ENCODE data around the gene CEP192.
"Not testable (repeated sequence)": the region's sequence is repeated elsewhere in the genome, so short reads cannot be mapped to it uniquely, and the experiment has no call there.

Gene CEP192

DNA sequence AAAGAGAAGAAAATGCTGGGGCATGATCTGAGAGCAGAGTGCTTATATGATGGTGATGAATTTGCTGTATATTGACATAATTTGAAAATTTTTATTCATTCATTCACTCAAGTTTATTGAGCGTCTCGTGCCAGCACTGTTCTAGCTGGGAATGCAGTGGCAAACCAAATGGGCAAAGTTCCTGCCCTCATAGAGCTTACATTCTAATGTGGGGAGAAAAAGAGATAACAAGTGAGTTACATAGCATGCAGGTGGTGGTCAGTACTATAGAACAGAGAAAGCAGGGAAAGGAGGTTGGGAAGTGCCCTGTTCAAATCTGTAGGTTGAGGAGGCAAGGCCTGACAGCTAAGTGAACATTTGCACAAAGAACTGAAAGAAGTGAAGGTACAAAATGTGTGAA is 4.3 kb downstream of the CEP192 start:
- DNase-seq: no peak

DNA sequence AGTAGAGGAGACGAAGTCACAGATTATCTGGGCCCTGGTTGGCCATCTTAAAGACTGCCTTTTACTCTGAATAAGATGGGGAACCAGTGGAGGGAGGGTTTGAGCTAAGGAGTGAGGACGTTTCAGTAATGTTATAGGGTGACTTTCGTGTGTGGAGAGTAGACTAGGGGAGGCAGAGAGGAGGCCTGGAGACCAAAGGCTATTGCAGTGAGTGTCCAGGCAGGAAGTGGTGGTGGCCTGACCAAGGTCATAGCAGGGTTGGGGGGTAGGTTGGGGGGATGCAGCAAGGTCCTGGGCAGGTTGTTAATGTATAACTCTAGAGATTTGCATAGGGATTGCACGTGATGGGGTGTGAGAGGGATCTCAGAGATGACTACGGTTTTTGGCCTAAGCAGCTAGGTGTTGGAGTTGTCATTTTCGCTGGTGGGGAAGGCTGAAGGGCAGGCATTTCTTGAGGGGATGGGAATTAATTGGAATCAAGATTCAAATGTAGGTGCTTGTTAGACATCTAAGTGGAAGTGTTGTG is 4.9 kb downstream of the CEP192 start:
- DNase-seq: no peak

DNA sequence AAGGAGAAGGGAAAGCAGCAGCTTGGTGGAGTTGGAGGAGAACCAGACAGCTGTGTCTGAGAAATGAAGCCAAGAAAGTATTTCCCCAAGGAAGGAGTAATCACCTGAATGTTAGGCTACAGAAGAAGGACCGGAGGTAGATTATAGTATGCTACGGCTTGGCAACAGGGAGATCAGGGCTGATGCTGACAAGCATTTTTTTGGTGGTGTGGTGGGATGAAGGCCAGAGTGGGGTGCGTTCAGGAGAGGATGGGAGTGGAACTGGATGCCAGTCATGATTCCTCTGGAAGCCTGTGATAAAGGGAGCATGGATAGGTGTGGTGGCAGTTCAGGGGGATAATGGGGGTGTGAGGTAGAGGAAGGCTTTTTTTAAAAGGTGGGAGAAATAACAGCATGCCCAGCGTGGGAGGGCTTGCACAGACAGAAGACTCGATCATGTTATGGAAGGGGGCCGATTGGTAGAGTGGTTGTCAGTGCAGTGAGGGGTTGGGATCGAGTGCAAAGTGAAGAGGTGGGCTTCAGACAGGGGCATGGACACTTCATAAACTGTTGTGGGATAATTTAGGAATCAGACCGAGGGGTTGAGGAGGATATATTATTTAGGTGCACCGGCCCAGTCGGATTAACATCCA is 5.6 kb downstream of the CEP192 start:
- no peak for DNase-seq

DNA sequence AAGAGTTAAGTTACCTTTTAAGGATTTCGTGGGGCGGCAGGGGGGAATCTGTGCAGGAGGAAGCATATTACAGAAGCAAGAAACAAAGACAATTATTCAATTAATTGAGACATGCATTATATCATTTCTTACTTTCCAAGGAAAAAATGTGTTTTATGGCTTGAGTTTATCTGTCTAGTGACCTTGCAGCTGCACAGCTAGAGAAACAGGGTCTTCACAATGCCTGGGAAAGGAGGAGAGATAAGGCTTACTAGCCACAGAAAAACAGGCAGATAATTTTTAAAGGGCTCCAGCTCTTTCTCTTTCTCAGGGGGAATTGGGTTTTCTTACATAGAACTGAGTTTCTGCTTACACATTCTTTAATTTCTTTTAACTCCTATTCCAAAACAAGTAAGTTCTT is 6.2 kb downstream of the CEP192 start:
- DNase-seq: not testable (repeated sequence)

DNA sequence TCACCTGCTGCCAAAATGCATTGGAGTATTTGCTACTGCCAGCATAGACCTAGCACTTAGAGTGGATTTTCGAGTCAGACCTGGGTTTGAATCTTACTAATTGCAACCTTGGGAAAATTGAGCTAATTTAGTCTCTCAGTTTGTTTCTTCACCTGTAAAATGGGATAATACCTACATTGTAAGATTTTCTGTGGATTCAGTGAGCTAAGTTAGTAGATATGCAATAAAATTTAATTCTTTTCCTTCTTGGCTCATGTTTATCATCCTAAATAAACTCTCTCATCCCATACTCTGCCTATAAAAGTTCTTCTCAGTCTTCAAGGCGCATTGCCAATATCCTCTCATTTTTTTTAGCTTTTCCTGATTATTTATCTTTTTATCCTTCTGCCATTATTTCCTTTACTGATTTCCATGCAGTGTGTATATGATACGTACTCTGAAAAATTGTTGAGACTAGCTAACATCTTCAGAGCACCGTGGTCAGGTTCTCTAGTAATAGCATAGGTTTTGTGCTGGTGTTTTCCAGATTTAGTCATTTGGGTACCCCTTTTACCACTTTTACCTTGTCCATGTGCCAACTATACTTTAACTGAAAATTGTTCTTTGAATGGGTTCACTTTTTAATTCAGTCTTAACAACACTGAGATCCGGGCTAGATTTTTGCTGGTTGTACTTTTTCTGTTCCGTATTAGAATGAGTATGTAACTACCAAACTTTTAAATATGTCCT is 7.3 kb downstream of the CEP192 start:
- DNase-seq: no peak

DNA sequence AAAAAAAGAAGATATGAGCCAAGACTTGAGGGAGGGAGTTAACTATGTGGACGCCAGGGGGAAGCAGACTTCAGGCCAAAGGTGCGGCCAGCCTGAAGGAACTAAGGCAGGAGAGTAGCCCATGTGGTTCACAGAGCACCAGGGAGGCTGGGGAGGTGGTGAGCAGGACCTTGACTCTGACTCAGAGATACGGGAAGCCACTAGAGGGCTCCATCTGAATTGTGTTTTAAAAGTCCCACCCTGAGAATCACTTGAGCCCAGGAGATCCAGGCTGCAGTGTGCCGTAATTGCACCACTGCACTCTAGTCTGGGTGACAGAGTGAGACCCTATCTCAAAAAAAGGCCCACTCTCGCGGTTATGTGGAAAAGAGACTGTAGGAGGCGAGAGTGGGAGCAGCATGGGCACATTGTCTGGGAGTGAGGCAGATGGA is 12.3 kb downstream of the CEP192 start:
- peak; percentile 29 for DNase-seq

DNA sequence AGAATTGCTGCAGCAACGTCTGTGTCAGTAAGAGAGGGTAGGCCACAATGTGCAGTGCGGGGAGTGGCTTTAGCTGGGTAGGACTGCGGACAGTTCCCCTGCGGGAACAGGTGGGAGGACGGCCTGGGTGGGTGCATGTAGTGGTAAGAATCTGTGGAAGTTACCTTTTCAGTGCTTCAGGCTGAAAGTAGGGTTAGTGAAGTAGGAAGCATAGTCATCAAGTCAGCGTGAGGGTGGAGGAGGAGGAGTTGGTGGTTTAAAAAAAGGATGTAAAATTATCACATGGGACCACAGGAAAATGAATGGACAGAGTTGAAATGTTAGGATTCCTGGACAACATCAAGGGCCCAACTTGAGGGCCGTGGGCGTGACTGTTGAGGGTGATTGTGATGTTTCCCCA is 13.2 kb downstream of the CEP192 start:
- DNase-seq: no peak

DNA sequence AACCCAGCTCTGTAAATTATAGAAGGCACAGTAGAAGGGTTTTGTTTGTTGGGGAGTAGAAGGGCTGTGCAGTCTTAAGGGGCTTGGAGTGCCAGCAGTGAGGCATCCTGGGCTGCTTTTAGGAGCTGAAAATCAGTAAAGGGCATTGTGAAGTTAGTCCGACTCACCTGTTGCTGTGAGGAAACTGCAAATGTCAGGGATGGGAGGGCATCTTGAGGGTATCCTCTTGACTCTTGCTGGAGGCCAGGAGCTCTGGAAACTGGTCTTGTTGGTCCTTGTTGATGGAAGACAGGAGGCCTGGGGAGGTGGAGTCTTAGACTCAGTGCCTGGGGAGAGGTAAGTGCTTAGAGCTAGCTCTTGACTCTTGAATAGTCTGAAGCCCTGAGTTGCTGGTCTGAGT is 14.1 kb downstream of the CEP192 start:
- DNase-seq: no peak

DNA sequence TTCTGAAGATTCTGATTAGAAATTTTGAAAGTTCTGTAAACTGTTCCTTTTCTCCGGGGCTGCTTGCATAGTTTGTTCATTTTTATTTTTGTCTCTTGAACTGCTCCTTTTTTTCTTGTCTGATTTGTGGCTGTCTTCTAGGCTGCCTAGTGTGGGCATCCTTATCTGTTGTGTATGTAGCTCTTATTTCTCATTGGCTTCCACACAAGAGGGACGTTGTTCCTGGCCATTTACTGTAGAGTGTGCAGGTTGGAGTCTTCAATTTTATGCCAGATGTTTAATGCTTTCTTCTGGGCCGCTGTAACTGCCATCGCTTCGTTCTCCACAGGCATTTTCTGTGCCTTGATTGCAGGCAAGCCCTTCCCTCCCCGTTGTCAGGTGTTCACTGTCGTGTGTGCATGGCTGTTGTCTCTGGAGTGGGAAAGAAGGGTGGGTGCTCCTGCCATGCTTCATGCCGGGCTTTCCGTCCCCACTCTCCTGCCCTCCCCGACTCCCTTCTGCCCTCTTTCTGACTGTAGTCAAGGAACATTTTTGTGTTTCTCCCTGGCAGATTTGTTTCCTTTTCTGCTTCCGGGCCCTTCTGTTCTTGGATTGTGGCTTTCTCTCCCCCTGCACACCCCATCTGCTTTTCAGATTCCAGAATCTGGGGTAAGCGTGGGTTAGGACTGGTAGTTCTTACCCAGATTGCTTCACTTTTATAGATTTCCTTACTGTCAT is 15.5 kb downstream of the CEP192 start:
- no peak for DNase-seq

DNA sequence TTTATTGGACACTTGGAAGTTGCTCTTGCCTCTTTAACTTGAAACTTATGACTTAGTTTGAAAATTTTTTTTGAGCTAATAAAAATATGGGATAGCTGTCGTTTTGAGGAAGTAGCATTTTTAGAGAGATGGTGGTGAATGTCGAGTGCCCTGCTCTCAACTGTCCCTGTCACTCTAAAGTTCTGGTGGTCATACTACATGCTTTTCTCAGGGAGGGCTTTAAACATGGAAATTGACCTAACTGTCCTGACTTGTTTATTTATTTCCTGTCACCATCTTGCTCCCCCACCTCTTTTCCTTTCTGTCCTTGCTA is 16.0 kb downstream of the CEP192 start:
- no peak for DNase-seq

DNA sequence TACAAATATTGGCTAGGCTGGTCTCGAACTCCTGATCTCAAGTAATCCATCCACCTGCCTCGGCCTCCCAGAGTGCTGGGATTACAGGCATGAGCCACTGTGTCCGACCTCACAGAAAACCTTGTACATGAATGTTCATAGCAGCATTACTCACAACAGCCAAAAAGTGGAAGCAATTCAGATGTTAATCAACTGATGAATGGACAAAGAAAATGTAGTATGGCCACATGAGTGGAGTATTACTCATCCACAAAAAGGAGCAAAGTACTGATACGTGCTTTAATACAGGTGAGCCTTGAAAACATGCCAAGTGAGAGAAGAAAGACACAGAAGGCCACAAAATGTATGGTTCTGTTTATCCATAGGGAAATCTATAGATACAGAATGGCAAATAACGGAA is 20.6 kb downstream of the CEP192 start:
- DNase-seq: no peak

DNA sequence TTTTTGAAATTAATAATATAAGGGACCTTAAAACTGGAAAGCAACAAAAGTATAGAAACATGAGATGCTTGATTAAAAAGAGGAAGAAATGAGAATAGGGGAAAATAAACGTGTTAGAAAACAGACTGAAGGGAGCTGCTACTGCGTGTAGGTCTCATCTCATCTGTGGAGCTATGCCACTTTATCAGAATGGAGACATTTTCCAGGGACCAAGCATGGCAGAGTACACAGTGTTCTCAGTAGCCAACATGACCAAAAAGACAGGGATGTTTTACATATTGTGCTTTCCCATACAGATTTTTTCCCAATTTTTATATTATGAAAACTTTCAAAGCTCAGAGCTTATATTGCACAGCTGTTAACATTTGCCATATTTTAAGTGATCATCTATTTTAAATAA is 23.1 kb downstream of the CEP192 start:
- no peak for DNase-seq

DNA sequence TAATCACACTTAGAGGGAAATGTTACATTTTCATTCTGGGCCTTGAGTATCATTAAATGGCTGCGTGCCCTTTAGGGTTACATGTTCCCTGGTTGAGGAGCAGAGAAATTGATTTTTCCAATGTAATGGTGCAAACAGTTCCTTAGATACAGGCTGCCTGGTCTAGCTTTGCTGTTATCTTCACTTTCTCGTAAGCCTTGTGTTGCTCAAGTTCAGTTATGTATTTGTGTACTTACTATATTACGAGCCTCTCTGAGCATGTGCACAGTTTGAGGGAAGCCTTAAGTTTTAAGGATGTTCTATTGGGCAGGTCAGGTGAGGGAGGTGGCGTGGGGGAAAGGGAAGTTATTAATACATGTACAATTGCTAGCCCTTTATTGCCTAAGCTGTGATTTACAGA is 23.7 kb downstream of the CEP192 start:
- no peak for DNase-seq

DNA sequence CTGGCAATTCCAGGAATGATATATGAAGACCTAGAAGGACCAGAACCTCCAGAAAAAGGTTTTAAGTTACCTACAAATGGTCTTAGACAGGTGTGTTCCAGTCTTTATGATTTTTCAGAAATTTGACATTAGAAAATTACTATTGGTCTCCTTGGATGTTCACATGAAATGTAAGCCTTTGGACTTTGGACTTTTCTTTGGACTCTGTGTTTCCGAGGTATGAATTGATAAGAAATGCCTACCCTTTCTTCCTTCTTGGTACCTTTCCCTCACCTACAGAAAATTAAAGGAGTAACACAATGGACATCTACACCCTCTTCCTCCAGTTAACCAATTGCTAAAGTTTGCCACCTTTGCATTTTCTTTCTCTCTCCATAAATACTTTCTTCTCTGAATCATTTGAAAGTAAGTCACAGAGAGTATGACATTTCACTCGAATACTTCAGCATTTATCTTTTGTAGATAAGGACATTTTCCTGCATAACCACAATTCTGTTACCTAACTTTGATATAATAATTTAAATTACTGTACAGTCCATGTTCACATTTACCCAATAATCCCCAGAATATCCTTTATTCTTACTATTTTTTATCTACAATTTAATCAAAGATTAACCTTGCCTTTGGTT is 26.2 kb downstream of the CEP192 start:
- DNase-seq: no peak

DNA sequence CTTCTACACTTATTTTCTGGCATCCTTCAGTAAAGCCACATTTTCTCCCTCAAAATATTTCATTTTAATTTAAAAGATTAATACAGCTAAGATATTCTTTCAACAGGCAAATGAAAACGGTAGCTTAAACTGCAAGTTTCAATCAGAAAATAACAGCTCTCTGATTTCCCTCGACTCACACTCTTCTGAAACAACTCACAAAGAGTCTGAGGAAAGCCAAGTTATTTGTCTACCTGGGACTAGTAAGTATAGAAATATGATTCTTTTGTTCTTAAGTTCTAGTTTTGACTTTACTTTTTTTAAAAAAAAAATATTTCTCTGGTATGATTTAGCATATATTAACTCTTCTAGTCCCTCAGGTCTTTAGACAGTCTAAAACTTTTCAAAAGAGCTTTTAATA is 27.2 kb downstream of the CEP192 start:
- no peak for DNase-seq

DNA sequence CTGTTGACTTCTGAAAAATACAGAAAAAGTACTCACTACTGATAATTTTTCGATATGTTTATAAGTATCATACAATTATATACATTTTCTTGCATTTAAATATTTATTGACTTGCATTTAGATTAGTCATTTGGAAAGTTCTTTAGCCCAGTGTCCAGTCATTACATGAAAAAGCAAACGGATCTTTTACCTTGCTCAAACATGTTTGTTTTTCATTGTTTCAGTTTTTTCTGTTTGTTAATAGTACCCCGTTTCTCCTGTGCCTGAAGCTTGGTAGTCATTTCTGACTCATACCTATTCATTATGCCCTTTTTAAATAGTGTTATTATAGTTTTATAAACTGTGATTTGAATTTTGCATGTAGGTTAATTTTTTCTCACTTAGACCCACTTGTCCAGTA is 28.1 kb downstream of the CEP192 start:
- no peak for DNase-seq

DNA sequence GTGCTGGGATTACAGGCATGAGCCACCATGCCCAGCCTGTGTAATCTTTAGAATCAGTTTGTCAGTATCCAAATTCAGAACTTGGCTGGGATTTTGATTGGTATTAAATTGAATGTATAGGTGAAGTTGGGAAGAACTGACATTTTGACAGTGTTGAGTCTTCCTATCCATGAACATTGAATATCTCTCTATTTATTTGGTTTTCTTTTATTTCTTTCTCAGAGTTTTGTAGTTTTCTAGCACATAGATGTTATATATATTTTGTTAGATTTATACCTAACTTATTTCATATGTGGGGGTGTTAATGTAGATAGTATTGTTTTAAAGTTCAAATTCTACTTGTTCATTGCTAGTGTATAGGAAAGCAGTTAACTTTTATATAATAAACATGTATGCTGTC is 31.5 kb downstream of the CEP192 start:
- no peak for DNase-seq

DNA sequence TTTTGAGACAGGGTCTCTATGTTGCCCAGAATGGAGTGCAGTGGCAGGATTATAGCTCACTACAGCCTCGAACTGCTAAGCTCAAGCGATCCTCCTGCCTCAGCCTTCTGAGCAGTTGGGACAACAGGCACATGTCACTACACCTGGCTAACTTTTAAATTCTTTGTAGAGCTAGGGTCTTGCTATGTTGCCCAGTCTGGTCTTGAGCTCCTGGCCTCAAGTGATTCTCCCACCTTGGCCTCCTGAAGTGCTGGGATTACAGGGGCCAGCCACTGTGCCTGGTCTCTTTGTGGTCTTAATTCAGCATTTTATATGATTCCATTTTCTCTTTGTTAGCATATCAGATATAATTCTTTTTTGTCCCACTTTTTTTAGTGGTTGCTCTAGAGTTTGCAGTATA is 34.1 kb downstream of the CEP192 start:
- no peak for DNase-seq

DNA sequence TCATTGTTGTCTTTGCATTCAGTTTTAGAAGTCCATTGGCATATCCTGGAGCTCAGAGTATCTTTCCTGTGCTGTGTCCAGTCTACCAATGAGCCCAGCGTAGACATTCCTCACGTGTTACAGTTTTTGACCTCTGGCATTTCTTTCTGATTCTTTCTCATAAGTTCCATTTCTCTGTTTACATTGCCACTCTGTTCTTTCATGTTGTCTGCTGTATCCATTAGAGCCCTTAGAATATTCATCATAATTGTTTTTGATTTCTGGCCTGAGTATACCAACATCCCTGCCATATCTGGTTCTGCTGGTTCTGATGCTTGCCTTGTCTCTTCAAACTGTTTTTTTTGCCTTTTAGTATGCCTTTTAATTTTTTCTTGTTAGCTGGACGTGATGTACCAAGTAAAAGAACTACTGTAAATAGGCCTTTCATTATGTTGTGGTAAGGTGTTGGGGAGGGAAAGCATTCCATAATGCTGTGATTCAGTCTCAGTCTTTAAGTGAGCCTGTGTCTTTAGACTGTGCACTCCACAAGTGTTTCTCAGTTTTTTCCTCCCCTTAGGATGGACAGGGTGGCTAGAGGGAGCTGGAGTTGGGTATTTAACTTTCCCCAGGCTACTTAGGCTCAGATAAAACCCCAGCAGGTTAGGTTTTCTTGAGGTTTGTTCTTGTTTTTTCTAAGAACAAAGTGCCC is 35.6 kb downstream of the CEP192 start:
- DNase-seq: no peak

DNA sequence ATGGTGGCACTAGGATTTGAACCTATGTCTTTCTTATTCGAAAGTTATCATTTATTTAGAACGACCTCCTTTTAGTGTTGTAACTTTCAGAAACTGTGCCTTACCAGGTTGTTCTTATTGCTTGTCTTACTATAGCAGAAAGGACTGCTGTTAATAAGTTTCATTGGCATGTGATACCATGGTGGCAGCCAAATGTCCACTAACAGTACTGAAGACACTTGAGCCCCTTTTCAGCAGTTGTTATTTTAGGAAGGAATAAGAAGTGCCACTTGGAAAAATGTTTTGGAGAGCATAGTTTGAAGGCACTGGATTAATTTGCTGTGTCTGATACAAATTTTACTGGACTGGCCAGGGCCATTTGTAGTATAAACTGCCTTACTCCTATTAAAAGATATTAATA is 37.7 kb downstream of the CEP192 start:
- no peak for DNase-seq

DNA sequence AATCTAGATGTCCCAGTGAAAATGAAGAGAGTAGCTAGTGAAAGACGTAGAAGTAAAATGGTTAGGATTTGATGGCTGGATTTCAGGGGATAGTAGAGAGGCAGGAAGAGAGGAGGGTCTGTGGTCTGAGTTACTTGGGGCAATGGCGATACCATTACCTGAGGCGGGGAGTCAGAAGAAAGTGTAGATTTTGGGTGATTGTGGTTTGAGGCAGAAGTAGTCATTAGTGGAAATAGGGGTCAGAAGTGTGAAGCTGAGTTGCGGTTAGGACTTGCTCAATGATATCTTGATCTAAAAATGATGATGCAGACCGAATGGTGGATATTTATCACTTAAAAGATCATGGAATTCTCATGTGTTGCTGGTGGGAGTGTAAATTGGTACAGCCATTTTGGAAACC is 41.0 kb downstream of the CEP192 start:
- no peak for DNase-seq

DNA sequence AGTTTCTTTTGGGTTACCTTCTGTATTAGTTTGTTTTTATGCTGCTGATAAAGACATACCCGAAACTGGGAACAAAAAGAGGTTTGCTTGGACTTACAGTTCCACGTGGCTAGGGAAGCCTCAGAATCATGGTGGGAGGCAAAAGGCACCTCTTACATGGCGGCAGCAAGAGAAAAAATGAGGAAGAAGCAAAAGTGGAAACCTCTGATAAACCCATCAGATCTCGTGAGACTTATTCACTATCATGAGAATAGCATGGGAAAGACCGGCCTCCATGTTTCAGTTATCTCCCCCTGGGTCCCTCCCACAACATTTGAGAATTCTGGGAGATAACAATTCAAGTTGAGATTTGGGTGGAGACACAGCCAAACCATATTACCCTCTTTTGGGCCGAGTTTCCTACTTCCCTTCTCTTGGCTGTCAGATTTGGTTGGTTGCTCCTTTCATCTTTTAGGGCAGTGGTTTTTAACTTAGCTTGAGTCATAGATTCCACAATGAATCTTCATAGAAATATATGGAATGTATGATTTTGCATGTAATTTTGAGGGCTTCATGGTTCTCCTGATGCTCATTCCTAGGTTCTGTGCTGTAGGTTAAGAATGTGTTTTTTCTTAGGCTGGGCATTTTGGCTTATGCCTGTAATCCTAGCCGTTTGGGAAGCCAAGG is 44.2 kb downstream of the CEP192 start:
- no peak for DNase-seq

Measured in RPMI8226 (cell line).